Hepatic stellate cell (primary cell): Measurements from ENCODE around the gene FHIT.
A peak's percentile ranks its signal among the peaks of the same experiment; 100 is the strongest.

Experiments
- DNase-seq: peaks from one replicate; pipeline ENCODE4 v3.0.0; 2011; ENCODE audit warnings: low spot score

Gene FHIT

DNA sequence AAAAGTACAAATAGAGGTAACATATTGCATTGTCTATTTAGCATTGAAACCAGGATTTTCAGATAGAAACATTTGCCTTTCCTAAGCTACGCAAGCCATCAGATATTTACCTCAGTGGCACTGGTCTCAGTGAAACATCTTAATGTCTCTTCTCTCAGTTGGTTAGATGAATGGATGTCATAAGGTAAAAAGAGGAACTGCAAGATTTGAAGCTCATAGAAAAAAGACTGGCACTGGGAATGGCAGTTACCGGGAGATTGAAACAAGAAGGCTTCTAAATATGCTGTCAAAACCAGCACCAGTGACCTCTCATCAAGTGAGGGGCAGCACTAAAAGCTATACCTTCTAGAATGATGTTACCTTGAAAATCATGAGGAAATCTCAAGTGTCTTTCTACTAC lies 486.4 kb downstream of the FHIT start:
- no peak for DNase-seq

DNA sequence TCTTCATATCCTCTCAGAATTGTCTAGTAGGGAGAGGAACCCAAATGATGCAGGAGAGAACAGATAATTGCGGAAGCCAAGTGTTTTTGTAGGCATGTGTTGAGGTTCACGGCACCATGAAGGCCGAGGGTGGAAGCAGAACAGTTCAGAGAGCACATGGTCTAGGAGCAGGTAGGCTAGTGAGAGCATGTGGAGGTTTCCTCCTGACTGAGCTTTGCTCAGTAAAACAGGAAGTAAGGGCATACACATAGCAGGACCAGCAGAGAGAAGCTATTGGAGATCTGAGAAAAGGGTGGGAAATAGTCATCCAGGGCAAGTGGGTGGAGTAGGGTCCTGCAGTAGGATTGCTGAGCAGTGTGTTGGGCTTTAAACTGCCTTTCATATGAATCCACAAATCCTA lies 491.1 kb downstream of the FHIT start:
- no peak for DNase-seq

DNA sequence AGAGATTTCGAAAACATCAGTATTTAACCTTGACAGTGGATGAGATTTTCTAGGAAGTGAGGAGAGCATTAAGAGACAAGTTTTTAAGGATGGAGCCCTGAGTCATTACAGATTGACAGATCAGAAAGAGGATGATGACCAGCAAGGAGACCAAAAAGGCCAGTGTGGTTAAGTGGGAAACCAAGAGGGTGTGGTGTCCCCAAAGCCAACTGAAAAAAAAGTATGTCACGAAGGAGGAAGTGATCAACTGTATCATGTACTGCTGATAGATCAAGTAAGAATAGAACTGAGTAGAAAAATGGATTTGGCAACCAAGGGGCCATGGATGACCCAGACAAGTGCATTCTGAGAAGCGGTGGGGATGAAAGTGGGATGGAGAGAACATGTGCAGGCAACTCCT lies 491.8 kb downstream of the FHIT start:
- DNase-seq: no peak

- DNase-seq: no peak
These were observed 492.4 kb downstream of the FHIT start for GRCh38 chr3:60758831-60759230.

GRCh38 chr3:60758171-60758570 lies 493.1 kb downstream of the FHIT start:
- DNase-seq: no peak

DNA sequence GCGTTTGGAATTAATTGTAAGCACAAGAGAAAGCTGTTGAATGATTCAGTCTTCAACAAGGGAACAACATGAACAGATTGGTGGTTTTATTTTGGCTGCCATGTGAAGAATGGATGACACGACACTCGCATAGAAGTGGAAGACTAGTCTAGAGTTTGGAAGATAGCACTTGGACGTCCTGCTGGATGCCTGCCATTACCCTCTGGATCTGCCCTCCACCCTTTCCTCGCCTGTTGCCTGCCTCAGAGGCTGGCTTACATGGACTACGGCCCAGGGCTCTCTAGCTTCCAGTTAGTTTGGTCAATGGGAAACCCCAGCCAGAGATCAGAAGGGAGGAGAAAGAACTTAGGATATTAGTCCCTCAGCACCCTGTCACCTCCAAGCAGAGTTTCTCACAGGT lies 493.5 kb downstream of the FHIT start:
- DNase-seq: no peak

DNA sequence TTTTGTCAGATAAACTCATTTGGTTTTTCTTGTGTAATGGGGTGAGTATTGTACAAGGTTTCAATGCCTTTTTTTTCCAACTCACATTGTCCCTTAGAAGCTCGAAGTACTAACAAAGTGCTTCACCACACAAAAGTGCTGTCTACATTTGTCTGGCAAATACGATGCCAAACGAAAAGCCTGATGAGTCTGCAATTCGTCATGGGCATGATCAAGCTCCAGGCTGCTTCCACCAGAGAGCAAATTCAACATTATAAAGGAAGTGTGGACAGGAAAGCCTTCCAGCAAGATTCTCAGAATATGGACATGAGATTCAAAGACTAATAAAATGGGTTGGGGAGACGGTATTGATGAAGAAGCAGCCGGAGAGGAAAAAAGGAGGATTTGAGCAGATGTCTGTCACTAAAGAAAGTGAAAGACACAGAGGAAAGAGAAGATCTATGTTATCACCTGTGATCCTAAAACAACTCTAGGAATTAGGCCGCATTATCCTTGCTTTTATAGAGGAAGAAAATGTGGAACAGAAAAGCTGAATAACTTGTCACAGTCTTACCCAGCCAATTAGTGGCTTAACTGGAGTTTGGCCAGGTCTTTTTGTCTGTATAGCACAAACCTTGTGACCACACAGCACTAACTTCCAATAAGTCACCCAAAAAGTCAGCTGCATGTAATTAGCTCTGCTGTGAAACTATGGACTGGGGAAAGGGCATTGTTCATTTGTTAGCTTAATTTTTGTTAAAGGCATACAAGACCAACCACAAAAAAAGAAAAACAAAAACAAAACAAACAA lies 494.8 kb downstream of the FHIT start:
- no peak for DNase-seq

DNA sequence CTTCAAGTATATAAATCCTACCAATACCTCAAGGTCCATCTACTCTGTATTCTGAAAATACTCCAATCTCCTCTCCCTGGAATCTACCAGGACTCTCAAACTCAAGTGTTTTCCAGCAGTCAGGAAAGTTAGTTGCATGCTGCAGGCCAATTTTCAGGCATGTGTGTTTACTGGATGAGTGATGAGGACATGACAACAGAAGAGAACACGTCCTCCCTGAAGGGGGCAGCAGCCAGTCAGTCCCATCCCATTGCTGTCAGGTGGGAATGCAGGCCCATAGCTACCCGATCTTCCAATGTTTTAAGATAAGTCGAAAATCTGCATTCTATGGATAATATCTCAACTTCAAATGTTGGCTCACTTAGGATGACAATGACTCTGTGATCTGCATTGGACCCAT lies 496.2 kb downstream of the FHIT start:
- DNase-seq: no peak

GRCh38 chr3:60754617-60755016 lies 496.6 kb downstream of the FHIT start:
- DNase-seq: no peak

DNA sequence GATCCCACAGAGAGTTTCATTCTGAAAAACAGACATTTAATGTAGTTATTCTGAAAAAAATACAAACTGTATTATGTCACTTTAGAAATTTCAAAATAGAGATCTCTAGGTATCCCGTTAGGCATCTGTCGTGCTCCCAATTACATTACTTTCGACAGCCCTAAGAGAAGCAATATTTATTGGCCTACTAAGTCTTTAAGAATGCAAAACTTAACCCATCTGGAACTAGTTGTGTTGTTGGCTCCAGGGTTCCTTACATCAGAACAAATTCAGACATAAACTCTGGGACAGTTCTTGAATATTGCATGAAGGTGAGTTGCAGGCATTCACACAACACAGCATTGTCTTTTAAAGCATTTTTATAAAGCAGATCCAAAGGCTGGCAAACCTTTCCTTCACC lies 498.4 kb downstream of the FHIT start:
- no peak for DNase-seq

- DNase-seq: no peak
These were observed 504.4 kb downstream of the FHIT start for GRCh38 chr3:60746695-60747416.

GRCh38 chr3:60746043-60746638 lies 505.1 kb downstream of the FHIT start:
- DNase-seq: no peak

DNA sequence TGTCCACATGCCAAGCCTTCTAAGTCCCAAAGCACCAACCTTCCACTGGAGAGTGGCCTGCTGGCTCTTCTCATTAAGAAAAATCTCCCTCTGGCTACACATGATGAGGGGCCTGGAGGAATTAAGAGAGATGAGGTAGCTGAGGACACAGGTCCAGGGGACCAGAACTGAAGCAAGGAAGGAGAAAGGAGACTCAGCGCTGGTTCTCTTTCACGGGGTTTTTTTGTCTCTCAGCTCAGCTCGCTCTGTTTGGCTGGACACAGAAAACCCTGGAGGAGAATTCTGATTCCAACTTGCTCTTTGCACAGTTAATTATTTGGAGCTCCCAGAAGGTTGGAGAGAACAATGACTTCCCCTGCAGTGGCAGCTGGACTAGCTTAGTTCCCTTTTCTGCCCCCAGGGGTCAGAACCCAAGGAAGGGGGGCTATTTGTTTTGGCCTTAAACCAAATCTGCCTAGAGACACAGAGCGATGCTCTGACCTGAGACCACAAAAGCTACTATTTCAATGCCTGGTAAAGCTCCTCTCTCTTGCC lies 507.6 kb downstream of the FHIT start:
- no peak for DNase-seq

GRCh38 chr3:60742606-60743145 lies 508.6 kb downstream of the FHIT start:
- DNase-seq: peak; percentile 11

GRCh38 chr3:60737633-60738399 lies 513.4 kb downstream of the FHIT start:
- no peak for DNase-seq

DNA sequence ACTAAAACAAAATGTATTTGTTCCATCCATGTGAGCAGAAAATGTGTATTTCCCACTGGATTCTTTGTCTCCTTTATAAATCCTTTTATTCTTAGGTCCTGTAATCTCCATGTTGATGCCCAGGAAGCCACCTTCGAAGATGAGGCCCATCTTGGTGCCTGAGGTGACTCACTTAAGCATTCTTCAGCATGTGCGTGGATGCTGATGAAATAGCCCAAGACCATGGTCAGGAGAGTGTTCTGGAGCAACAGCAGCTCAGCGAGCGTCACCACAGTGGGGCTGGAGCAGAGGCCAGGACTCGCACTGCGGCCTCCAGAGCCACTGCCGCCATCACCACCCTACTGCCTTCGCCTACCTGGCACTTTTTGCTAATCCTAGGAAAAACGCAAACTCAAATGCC lies 520.9 kb downstream of the FHIT start:
- no peak for DNase-seq

DNA sequence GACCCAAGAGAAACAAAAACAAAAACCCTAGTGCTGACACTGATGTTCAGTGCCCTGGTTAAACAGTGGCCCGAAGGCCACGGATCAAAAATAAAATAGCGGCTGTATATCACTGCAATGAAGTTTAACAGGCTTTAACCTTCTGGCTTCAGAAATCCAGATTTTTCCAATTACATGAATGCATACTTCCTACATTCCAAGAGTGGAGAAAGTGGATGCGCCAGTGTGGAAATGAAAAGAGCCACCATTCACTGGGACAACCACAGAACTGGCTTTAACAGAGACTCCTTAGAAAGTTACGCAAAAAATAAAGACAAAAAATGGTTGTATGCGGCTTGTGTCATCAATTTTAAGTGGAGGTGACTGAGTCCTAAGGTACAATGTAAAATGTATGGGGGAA lies 522.2 kb downstream of the FHIT start:
- DNase-seq: no peak

DNA sequence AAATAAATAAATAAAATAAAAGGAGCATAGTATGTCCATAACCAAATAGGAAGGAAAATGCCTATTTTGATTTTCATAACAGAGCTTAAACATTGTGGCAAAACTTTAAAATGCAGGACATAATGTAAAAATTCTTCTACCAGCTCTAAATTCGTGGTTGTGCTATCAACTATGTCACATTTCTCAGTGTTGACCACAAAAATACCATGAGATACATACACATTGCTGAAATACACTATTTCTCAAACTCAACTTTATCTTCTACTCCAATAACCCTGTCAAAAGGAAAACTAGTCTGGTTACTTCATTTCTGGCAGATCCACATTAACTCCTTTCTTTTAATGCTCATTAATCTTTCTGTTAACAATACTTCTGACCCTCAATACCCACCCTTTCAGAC lies 523.2 kb downstream of the FHIT start:
- no peak for DNase-seq

DNA sequence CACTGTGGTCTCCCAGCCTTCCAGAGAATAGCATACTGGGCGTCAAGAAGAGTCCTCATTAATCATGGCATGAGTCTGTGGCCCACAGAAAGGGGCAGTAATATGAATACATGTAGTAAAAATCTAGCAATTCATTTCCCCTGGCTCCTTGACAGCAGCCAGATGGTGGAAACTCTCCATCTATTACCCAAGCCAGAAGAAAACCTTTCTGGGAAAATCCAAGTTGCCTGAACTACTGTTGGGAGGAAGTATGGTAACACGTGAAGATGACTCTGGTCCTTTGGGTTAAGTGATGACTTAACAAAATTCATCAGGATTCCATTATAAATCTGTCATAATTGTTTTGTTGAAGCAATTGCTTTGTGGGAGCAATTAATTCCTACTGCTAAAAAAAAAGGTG lies 530.5 kb downstream of the FHIT start:
- no peak for DNase-seq

DNA sequence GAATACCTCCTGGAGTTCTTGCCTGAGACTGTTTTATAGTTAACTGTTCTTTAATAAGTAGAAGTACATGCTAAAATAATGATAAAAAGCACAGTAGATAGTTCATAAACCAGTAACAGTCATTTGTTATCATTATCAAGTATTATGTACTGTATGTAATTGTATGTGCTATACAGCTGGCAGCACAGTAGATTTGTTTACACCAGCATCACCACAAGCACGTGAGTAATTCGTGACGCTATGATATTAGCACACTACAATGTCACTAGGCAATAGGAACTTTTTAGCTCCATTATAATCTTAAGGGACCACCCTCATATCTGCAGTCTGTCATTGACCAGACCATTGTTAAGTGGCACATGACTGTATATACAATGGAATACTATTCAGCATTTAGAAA lies 534.7 kb downstream of the FHIT start:
- DNase-seq: no peak

- DNase-seq: peak; percentile 4
These were observed 542.9 kb downstream of the FHIT start for GRCh38 chr3:60708191-60708975.
